HepG2 (cell line): ENCODE data around the gene REPIN1. TPM values are rescaled to one million over a fixed set of nuclear protein-coding genes. Genes with fewer than 3 reads are reported as not detected.
A peak's percentile ranks its signal among the peaks of the same experiment; 100 is the strongest.

Source experiments
- AGO2 ChIP-seq: fragments of 200-400 bp; formaldehyde crosslinking; optimal IDR thresholded peaks from 2 replicates; pipeline ENCODE3; 2017; ENCODE audit warnings: mild to moderate bottlenecking, low read depth, low read length, moderate library complexity
- CHD2 ChIP-seq: IDR thresholded peaks from 2 replicates; pipeline ENCODE4 v1.6.1; 2011; ENCODE audit warnings: low read depth, low read length, improper control_type of control experiment
- MEIS1 ChIP-seq: sonication (generic); formaldehyde crosslinking; IDR thresholded peaks from 2 replicates; pipeline ENCODE4 v1.9.0; 2021; ENCODE audit warnings: mild to moderate bottlenecking, missing genetic modification reagents, moderate library complexity, borderline replicate concordance
- NCOA1 ChIP-seq: sonication (generic); formaldehyde crosslinking; IDR thresholded peaks from 2 replicates; pipeline ENCODE4 v1.9.0; 2021; ENCODE audit warnings: missing genetic modification reagents
- NCOR1 ChIP-seq: fragments of 200-600 bp; sonication (generic); IDR thresholded peaks from 2 replicates; pipeline ENCODE4 v1.7.0; 2017; ENCODE audit warnings: antibody characterized with exemption, low read length, borderline replicate concordance
- NFIC ChIP-seq: IDR thresholded peaks from 2 replicates; pipeline ENCODE4 v1.6.1; 2012; ENCODE audit warnings: mild to moderate bottlenecking, low read length, inconsistent platforms
- PHF21A ChIP-seq: sonication (generic); formaldehyde crosslinking; IDR thresholded peaks from 2 replicates; pipeline ENCODE4 v1.5.0; 2020; ENCODE audit warnings: mild to moderate bottlenecking, missing genetic modification reagents
- SALL1 ChIP-seq: sonication (generic); formaldehyde crosslinking; IDR thresholded peaks from 2 replicates; pipeline ENCODE4 v1.8.0; 2022; ENCODE audit warnings: mild to moderate bottlenecking, missing genetic modification reagents
- SCMH1 ChIP-seq: sonication (generic); formaldehyde crosslinking; IDR thresholded peaks from 2 replicates; pipeline ENCODE4 v1.9.0; 2021; ENCODE audit warnings: missing genetic modification reagents, mild to moderate bottlenecking, borderline replicate concordance
- SIN3A ChIP-seq: IDR thresholded peaks from 2 replicates; pipeline ENCODE4 v1.6.1; 2011; ENCODE audit warnings: low read depth, mild to moderate bottlenecking, control low read depth, low read length, borderline replicate concordance
- SSRP1 ChIP-seq: IDR thresholded peaks from 2 replicates; pipeline ENCODE4 v1.6.1; 2016; ENCODE audit warnings: control low read depth
- SUZ12 ChIP-seq: fragments of 150-350 bp; IDR thresholded peaks from 2 replicates; pipeline ENCODE4 v1.6.1; 2014; ENCODE audit warnings: low read depth, low read length
- ZBTB20 ChIP-seq: sonication (generic); formaldehyde crosslinking; IDR thresholded peaks from 2 replicates; pipeline ENCODE4 v1.8.1; 2023; ENCODE audit warnings: missing genetic modification reagents, low read depth, mild to moderate bottlenecking, borderline replicate concordance
- ZFX ChIP-seq: sonication (generic); formaldehyde crosslinking; IDR thresholded peaks from 2 replicates; pipeline ENCODE4 v1.4.0; 2020; ENCODE audit warnings: mild to moderate bottlenecking, low read depth, missing genetic modification reagents, moderate library complexity
- ZNF605 ChIP-seq: sonication (generic); formaldehyde crosslinking; IDR thresholded peaks from 2 replicates; pipeline ENCODE4 v1.8.0; 2022; ENCODE audit warnings: mild to moderate bottlenecking, missing genetic modification reagents
- ZNF713 ChIP-seq: sonication (generic); formaldehyde crosslinking; IDR thresholded peaks from 2 replicates; pipeline ENCODE4 v1.4.0; 2020; ENCODE audit warnings: mild to moderate bottlenecking, missing genetic modification reagents
- ZNF737 ChIP-seq: sonication (generic); formaldehyde crosslinking; IDR thresholded peaks from 2 replicates; pipeline ENCODE4 v1.5.0; 2020; ENCODE audit warnings: missing genetic modification reagents, mild to moderate bottlenecking, borderline replicate concordance
- ZNF75D ChIP-seq: sonication (generic); formaldehyde crosslinking; IDR thresholded peaks from 2 replicates; pipeline ENCODE4 v1.8.1; 2023; ENCODE audit warnings: missing genetic modification reagents, mild to moderate bottlenecking, borderline replicate concordance
- ZNF775 ChIP-seq: sonication (generic); formaldehyde crosslinking; IDR thresholded peaks from 2 replicates; pipeline ENCODE4 v1.4.0; 2020; ENCODE audit warnings: missing genetic modification reagents, mild to moderate bottlenecking, moderate library complexity, borderline replicate concordance
- ZNF891 ChIP-seq: sonication (generic); formaldehyde crosslinking; IDR thresholded peaks from 2 replicates; pipeline ENCODE4 v1.5.0; 2020; ENCODE audit warnings: mild to moderate bottlenecking, missing genetic modification reagents
- ZZZ3 ChIP-seq: sonication (generic); formaldehyde crosslinking; IDR thresholded peaks from 2 replicates; pipeline ENCODE4 v1.4.0; 2020; ENCODE audit warnings: missing genetic modification reagents, mild to moderate bottlenecking, borderline replicate concordance
- polyA plus RNA-seq, 8 experiments: library from polyadenylated mRNA; depleted of rRNA in 3 of 8; stranded (reverse) in 7 of 8; unstranded in 1 of 8; fragments of >200 nt; fragmentation: Illumina TruSeq in 4 of 8; extraction: Trizol in 4 of 8; gene quantifications; 2 replicates each; pipeline versions ENCODE4 v1.2.1 to v1.2.3, GENCODE V29; 2011 to 2016; ENCODE audit warnings: low read depth in 4 of 8, missing spikeins in 1 of 8, mixed read lengths in 1 of 8; ENCODE audit not compliant: insufficient read depth in 1 of 8
- total RNA-seq, 5 experiments: library from RNA; depleted of rRNA; stranded (reverse); fragments of >200 nt; fragmentation: Illumina TruSeq; extraction: Trizol; gene quantifications; 2 replicates each; pipeline ENCODE4 v1.2.3, GENCODE V29; 2016; ENCODE audit warnings: low read depth in 1 of 5
- TF ChIP-seq, protein P1 (sequence below): sonication (generic); formaldehyde crosslinking; IDR thresholded peaks from 2 replicates; pipeline ENCODE4 v1.4.0; 2020; ENCODE audit warnings: missing genetic modification reagents

The REPIN1 gene
- total and polyA plus RNA-seq, 2 of the 13 experiments (the other 11 are each of a cell fraction or from before 2014, with no cell fraction given), result 69.9 to 108 TPM

DNA sequence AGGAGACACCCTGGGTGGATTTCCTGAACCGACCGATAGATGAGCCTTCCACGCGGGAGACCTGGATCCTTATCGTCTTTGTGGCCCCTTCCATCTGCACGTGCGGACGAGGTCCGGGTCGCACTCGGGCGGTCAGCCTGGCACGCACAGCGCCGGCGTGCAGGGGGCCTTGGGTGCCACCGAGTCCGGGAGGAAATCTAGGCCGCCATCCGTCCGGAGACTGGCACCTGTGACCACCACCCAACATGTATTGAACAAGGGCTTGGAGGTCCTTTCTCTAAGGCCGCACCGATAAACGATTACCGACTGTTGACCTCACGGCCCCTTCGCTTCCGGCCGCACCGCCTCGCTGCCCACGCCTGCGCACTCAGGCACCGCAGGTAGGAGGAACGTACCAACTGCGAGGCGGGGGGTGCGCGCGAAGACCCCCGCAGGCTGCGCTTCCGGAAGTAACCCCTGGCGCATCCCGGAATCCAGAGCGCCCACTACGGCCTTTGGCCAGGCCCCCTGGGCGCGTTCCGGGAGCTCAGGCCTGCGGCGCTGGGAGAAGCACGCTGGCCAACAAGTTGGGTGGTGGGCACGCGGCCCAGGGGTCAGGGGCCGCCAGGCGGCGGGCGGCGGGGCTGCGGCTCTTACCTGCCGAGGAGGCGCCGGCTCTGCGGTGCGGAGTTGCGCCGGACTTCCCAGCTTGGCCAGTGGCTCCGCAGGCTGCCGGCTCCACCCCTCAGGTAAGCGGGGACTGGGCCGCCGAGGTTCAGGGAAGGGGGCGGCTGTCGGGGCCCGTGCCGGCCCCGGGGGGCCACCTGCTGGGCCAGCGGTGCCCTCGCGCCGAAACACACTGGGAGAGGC lies 45.6 kb upstream of the REPIN1 start, which contains the start of the genes ACTR3C and LRRC61 (continued):
- TF ChIP-seq SUZ12, result no peak
- peak; percentile 75; the same call in 1 of the 2 replicates for TF ChIP-seq SIN3A
- TF ChIP-seq ZBTB20 (CRISPR knock-in tag), result peak; percentile 29
- peak; percentile 96 for TF ChIP-seq ZFX (CRISPR knock-in tag)
- no peak for TF ChIP-seq SSRP1 (CRISPR knock-in tag)
- TF ChIP-seq, protein P1, sequence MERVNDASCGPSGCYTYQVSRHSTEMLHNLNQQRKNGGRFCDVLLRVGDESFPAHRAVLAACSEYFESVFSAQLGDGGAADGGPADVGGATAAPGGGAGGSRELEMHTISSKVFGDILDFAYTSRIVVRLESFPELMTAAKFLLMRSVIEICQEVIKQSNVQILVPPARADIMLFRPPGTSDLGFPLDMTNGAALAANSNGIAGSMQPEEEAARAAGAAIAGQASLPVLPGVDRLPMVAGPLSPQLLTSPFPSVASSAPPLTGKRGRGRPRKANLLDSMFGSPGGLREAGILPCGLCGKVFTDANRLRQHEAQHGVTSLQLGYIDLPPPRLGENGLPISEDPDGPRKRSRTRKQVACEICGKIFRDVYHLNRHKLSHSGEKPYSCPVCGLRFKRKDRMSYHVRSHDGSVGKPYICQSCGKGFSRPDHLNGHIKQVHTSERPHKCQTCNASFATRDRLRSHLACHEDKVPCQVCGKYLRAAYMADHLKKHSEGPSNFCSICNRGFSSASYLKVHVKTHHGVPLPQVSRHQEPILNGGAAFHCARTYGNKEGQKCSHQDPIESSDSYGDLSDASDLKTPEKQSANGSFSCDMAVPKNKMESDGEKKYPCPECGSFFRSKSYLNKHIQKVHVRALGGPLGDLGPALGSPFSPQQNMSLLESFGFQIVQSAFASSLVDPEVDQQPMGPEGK (CRISPR knock-in tag), result peak; percentile 90
- no peak for TF ChIP-seq NFIC
- TF ChIP-seq SCMH1 (CRISPR knock-in tag), result no peak
- TF ChIP-seq CHD2, result 0 out of 2 replicates have a peak, but pooled peaks have one; percentile 7
- peak; percentile 66 for TF ChIP-seq NCOA1 (CRISPR knock-in tag)
- TF ChIP-seq ZNF713, result peak; percentile 89; the same call in 1 of the 2 replicates
- TF ChIP-seq AGO2, result peak; percentile 90
- no peak; the same call in 1 of the 2 replicates for TF ChIP-seq NCOR1
- TF ChIP-seq ZZZ3 (CRISPR knock-in tag), result no peak
- TF ChIP-seq ZNF75D (CRISPR knock-in tag), result no peak
- no peak for TF ChIP-seq ZNF775 (CRISPR knock-in tag)
- TF ChIP-seq MEIS1 (CRISPR knock-in tag), result no peak; the same call in 1 of the 2 replicates
- peak; percentile 91 for TF ChIP-seq SALL1 (CRISPR knock-in tag)
- 0 out of 2 replicates have a peak, but pooled peaks have one; percentile 73 for TF ChIP-seq ZNF737 (CRISPR knock-in tag)
- TF ChIP-seq PHF21A (CRISPR knock-in tag), result peak; percentile 47; the same call in 1 of the 2 replicates
- TF ChIP-seq ZNF605 (CRISPR knock-in tag), result peak; percentile 97
- peak; percentile 84 for TF ChIP-seq ZNF891 (CRISPR knock-in tag)
